CD4-positive, CD25-positive, alpha-beta regulatory T cell (primary cell): ENCODE results near the gene CLCA4. TPM values are rescaled to one million over a fixed set of nuclear protein-coding genes. Genes with fewer than 3 reads are reported as not detected.

Source experiments
- ATAC-seq, 2 donors: fragments of 150-1000 bp; cut with Tn5 transposase; one replicate each; pipeline ENCODE4 v1.10.0; 2021; ENCODE audit warnings: low read depth in 2 of 2, moderate number of reproducible peaks in 2 of 2, moderate library complexity in 1 of 2
- DNase-seq, 3 donors: peaks; one replicate each; pipeline versions ENCODE4 v3.0.0 to v3.0.0-alpha.2; 2012 to 2022; ENCODE audit warnings: mixed read lengths in 1 of 3
- H3K27ac ChIP-seq: one replicate; pipeline ENCODE4 v1.7.0; 2013; ENCODE audit warnings: mild to moderate bottlenecking, low read length; ENCODE audit not compliant: insufficient read depth, poor library complexity, severe bottlenecking
- H3K27me3 ChIP-seq: one replicate; pipeline ENCODE4 v1.7.0; 2013; ENCODE audit warnings: low read length; ENCODE audit not compliant: control insufficient read depth, insufficient read depth
- H3K36me3 ChIP-seq: one replicate; pipeline ENCODE4 v1.7.0; 2013; ENCODE audit warnings: mild to moderate bottlenecking, low read length, moderate library complexity; ENCODE audit not compliant: control insufficient read depth, insufficient read depth
- H3K4me1 ChIP-seq: 2 replicates; pipeline ENCODE4 v1.7.0; 2013; ENCODE audit warnings: mild to moderate bottlenecking, low read length; ENCODE audit not compliant: insufficient read depth, control insufficient read depth, poor library complexity, severe bottlenecking
- H3K4me3 ChIP-seq: one replicate; pipeline ENCODE4 v1.7.0; 2013; ENCODE audit warnings: low read depth, mild to moderate bottlenecking, low read length, moderate library complexity
- H3K9me3 ChIP-seq, 2 experiments: 1 replicate in 1 of 2; 2 replicates in 1 of 2; pipeline ENCODE4 v1.7.0; 2013; ENCODE audit warnings: low read length in 2 of 2, mild to moderate bottlenecking in 1 of 2, moderate library complexity in 1 of 2; ENCODE audit not compliant: control insufficient read depth in 2 of 2
- H3K27ac Mint-ChIP-seq, 3 donors: one replicate each; pipeline ENCODE4 v1.8.0; 2020 to 2022; ENCODE audit warnings: mild to moderate bottlenecking in 3 of 3, mixed read lengths in 3 of 3, moderate library complexity in 2 of 3
- H3K27me3 Mint-ChIP-seq: one replicate; pipeline ENCODE4 v1.8.0; 2022; ENCODE audit warnings: mild to moderate bottlenecking, mixed read lengths
- H3K36me3 Mint-ChIP-seq: one replicate; pipeline ENCODE4 v1.8.0; 2020; ENCODE audit warnings: mixed read lengths
- H3K4me1 Mint-ChIP-seq, 4 donors: one replicate each; pipeline ENCODE4 v1.8.0; 2020 to 2022; ENCODE audit warnings: mixed read lengths in 4 of 4, mild to moderate bottlenecking in 1 of 4
- H3K4me3 Mint-ChIP-seq, 4 donors: one replicate each; pipeline ENCODE4 v1.8.0; 2020 to 2022; ENCODE audit warnings: mild to moderate bottlenecking in 4 of 4, mixed read lengths in 4 of 4, moderate library complexity in 3 of 4
- H3K9me3 Mint-ChIP-seq, 7 donors: one replicate each; pipeline ENCODE4 v1.8.0; 2020 to 2022; ENCODE audit warnings: mixed read lengths in 7 of 7, mild to moderate bottlenecking in 3 of 7, moderate library complexity in 2 of 7
- polyA plus RNA-seq, 4 donors: library from polyadenylated mRNA; unstranded; fragments of 300-500 nt; fragmentation: Illumina TruSeq; gene quantifications; one replicate each; pipeline ENCODE4 v1.2.3, GENCODE V29; 2021
- total RNA-seq: library from RNA; stranded (reverse); gene quantifications from one replicate; pipeline ENCODE4 v1.2.3, GENCODE V29; 2022

CLCA4 gene
- total and polyA plus RNA-seq, 5 donors from 2014 or later = not detected

DNA sequence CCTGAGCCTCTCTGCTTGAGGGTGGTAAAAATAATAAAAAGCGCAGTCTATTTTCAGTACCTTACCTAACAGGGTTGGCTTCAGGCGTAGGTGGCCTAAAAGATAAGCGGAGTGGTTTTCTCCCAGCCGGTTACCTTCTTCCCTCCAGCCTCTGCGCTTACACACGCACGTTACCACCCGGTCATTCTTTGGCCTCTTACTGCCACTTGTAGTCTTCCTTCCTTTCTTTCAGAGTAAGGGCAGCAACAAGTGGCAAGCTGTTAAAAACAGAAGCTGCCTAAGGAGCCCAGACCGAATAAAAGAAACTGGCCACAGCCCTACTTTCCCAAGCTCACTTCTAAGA is 42.8 kb upstream of the CLCA4 start:
- no peak overlapping the region for H3K27ac ChIP-seq
- no peaks in the 10 kb centered on the region for H3K36me3 ChIP-seq
- H3K4me3 Mint-ChIP-seq = peak overlapping the region in 2 of 4 donors; percentile 39 to 90
- H3K4me3 ChIP-seq = no peak overlapping the region
- H3K4me1 Mint-ChIP-seq = peaks cover 0 to 19% (median 3%) of the 10 kb centered on the region in 4 donors
- no peak for ATAC-seq
- H3K4me1 ChIP-seq = no peaks in the 10 kb centered on the region
- peaks cover 0 to 3% (median 0%) of the 10 kb centered on the region in 7 donors for H3K9me3 Mint-ChIP-seq
- no peaks in the 10 kb centered on the region for H3K9me3 ChIP-seq
- no peak overlapping the region for H3K27ac Mint-ChIP-seq
- DNase-seq = no peak
- peaks cover 23% of the 10 kb centered on the region for H3K27me3 Mint-ChIP-seq
- H3K36me3 Mint-ChIP-seq = no peaks in the 10 kb centered on the region
- H3K27me3 ChIP-seq = peaks cover 4% of the 10 kb centered on the region

DNA sequence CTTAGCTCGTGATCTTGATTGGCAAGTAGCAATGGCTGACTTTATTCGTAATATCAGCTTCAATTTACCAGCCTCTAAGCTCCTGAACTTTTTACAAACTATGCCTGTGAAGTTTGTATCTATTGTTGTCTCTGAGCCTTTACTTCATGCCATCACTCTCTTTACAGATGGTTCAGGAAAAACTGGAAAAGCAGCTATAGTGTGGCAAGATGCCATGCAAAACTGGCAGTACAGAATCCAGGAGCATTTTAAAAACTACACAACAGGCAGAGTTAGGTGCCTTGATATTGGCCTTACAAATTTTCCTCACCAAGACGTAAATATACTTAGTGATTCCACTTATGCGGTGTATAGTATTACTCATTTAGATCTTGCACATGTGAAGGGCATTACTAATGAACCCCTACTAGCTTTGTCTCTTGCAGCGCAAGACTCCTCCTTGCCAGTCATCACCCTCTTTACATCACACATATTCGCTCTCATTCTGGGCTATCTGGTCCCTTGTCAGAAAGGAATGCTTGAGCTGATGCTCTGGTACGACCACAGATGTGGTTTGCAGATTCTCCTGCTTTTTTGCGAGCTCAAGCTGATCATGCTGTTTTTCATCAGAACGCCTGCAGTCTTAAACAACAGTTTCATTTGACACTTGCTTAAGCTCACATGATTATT is 41.8 kb upstream of the CLCA4 start:
- DNase-seq = no peak
- no peak overlapping the region for H3K27ac ChIP-seq
- H3K9me3 ChIP-seq = no peaks in the 10 kb centered on the region
- no peaks in the 10 kb centered on the region for H3K4me1 ChIP-seq
- no peaks in the 10 kb centered on the region for H3K36me3 Mint-ChIP-seq
- H3K27me3 Mint-ChIP-seq = peaks cover 23% of the 10 kb centered on the region
- H3K27me3 ChIP-seq = peaks cover 4% of the 10 kb centered on the region
- no peak overlapping the region for H3K27ac Mint-ChIP-seq
- no peaks in the 10 kb centered on the region for H3K36me3 ChIP-seq
- H3K4me1 Mint-ChIP-seq = peaks cover 0 to 19% (median 1%) of the 10 kb centered on the region in 4 donors
- H3K4me3 Mint-ChIP-seq = peak overlapping the region in 1 of 4 donors; percentile 44
- no peak for ATAC-seq
- H3K4me3 ChIP-seq = no peak overlapping the region
- H3K9me3 Mint-ChIP-seq = peaks cover 0 to 3% (median 0%) of the 10 kb centered on the region in 7 donors

DNA sequence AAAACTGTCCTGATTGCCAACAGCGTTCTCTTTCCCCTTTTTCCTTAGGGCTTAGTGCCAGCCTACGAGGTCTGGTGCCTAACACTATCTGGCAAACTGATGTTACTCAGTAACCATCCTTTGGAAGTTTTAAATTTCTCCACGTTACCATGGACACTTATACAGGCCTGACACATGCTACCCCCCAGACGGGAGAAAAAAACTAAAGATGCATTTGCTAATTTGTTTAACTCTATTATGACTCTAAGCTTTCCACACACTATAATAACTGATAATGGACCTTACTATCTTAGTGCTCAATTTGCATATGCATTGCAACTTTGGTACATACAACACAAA is 41.3 kb upstream of the CLCA4 start:
- Mint-ChIP-seq H3K9me3 (peaks cover 0 to 3% (median 0%) of the 10 kb centered on the region in 7 donors), H3K4me1 (peaks cover 0 to 19% (median 0%) of the 10 kb centered on the region in 4 donors), H3K4me3 (no peak overlapping the region), H3K36me3 (no peaks in the 10 kb centered on the region), H3K27ac (no peak overlapping the region), H3K27me3 (peaks cover 23% of the 10 kb centered on the region)
- H3K27ac ChIP-seq = no peak overlapping the region
- H3K9me3 ChIP-seq = no peaks in the 10 kb centered on the region
- no peak overlapping the region for H3K4me3 ChIP-seq
- no peaks in the 10 kb centered on the region for H3K36me3 ChIP-seq
- H3K4me1 ChIP-seq = no peaks in the 10 kb centered on the region
- H3K27me3 ChIP-seq = peaks cover 4% of the 10 kb centered on the region
- DNase-seq = no peak
- ATAC-seq = no peak

DNA sequence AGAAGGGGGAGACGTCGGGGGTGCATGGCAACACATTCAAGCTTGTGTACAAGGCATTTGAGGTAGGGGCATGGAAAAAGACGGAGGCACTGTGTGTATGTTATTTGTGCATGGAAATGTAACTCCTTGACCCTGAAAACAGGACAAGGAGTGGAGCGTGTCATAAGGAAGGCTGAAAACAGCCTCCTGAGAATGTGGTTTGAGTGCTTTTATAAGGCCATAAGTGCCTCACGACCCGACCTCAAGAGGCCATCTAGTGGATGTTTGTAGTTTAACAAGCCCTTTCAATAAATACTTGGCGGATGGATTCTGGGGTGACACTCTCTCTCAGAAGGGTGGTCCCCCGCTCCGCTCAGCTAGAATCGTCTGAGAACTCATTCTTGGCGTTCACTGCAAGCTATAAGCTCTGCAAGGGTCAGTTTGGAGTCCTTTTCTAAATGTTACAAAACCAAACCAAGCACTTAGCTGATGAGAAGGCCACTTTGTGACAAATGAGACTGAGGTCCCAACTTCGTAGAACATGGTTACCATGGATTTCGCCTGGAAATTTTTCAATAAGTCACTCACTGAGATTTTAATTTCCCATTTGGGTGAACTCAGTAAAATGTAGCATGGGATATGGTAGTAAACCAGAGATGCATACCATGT is 38.8 kb upstream of the CLCA4 start:
- Histone ChIP-seq H3K36me3 (no peaks in the 10 kb centered on the region), H3K4me1 (no peaks in the 10 kb centered on the region), H3K4me3 (no peak overlapping the region), H3K9me3 (no peaks in the 10 kb centered on the region), H3K27ac (no peak overlapping the region), H3K27me3 (peaks cover 4% of the 10 kb centered on the region)
- ATAC-seq (no peak), DNase-seq (peak in 2 of 3 donors; percentile 13 to 26)
- Mint-ChIP-seq H3K36me3 (no peaks in the 10 kb centered on the region), H3K27ac (no peak overlapping the region), H3K27me3 (peaks cover 16% of the 10 kb centered on the region), H3K4me3 (no peak overlapping the region), H3K4me1 (peaks cover 0 to 9% (median 0%) of the 10 kb centered on the region in 4 donors), H3K9me3 (peaks cover 0 to 3% (median 0%) of the 10 kb centered on the region in 7 donors)

DNA sequence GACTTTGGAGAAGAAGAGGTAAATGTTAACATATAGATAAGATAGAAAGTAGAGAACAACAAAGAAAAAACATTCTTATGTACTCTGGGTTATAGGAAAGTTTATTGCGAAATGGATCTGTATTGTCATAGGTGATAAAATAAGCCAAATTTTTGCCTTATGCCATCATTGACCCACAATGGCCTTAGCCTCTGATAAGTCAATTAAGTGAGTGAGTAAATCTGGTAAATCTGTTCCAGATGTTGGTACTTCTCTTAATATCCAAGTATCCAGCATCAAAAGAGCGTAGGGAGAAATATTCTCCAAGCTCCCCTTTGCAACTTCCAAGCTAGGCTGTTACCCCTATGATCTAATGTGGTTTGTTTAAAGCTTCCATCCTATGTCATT is 38.3 kb upstream of the CLCA4 start:
- peaks cover 16% of the 10 kb centered on the region for H3K27me3 Mint-ChIP-seq
- peaks cover 0 to 3% (median 0%) of the 10 kb centered on the region in 7 donors for H3K9me3 Mint-ChIP-seq
- ATAC-seq (no peak), DNase-seq (no peak)
- Histone ChIP-seq H3K4me1 (no peaks in the 10 kb centered on the region), H3K27me3 (peaks cover 4% of the 10 kb centered on the region), H3K36me3 (no peaks in the 10 kb centered on the region), H3K9me3 (no peaks in the 10 kb centered on the region), H3K27ac (no peak overlapping the region), H3K4me3 (no peak overlapping the region)
- H3K4me1 Mint-ChIP-seq = peaks cover 0 to 6% (median 0%) of the 10 kb centered on the region in 4 donors
- H3K36me3 Mint-ChIP-seq = no peaks in the 10 kb centered on the region
- H3K27ac Mint-ChIP-seq = no peak overlapping the region
- H3K4me3 Mint-ChIP-seq = no peak overlapping the region

DNA sequence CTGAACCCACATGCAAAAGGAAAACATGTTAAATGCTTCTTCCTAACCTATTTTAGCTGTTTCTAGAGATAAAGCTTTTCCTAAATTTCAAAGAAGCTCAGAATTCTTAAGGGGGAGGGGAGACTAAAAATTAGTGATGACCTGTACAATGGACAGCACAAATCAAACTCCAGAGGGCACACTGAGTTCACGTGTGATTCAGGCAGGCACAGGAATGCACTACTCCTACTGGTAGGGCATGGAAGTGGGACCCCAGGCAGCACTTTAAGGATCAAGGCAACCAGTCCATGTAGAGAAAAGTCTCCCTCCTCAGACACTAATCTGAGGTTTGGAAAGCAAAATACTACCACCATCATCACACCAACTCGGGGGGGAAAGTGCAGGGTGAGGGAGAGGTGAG is 31.3 kb upstream of the CLCA4 start:
- ATAC-seq (peak in 1 of 2 donors; percentile 39), DNase-seq (no peak)
- Mint-ChIP-seq H3K27ac (no peak overlapping the region), H3K4me1 (no peaks in the 10 kb centered on the region), H3K27me3 (no peaks in the 10 kb centered on the region), H3K9me3 (no peaks in the 10 kb centered on the region), H3K4me3 (no peak overlapping the region), H3K36me3 (no peaks in the 10 kb centered on the region)
- Histone ChIP-seq H3K4me1 (no peaks in the 10 kb centered on the region), H3K4me3 (no peak overlapping the region), H3K36me3 (no peaks in the 10 kb centered on the region), H3K27ac (no peak overlapping the region), H3K9me3 (no peaks in the 10 kb centered on the region), H3K27me3 (peaks cover 2% of the 10 kb centered on the region)

DNA sequence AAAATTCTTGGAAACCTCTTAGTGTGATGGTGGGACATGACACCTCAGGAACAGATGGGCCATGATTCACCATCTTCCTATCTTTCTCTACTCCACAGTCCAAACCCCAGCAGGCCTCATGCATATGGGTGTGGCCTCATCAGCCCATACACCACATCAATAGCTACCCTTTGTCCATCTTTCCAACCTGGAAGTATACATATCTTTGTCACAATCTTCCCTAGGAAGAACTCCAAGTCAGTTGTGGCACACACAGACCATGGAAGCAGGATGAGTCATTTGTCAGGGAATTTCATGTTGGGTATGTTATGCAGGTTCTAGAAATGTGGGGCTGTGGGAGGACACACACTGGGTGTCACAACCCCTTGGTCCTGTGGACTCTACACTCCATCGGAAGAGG is 30.5 kb upstream of the CLCA4 start:
- no peaks in the 10 kb centered on the region for H3K36me3 Mint-ChIP-seq
- Histone ChIP-seq H3K9me3 (no peaks in the 10 kb centered on the region), H3K27ac (no peak overlapping the region), H3K4me3 (no peak overlapping the region), H3K36me3 (no peaks in the 10 kb centered on the region), H3K4me1 (no peaks in the 10 kb centered on the region), H3K27me3 (peaks cover 2% of the 10 kb centered on the region)
- H3K4me1 Mint-ChIP-seq = no peaks in the 10 kb centered on the region
- DNase-seq (no peak), ATAC-seq (no peak)
- H3K27me3 Mint-ChIP-seq = no peaks in the 10 kb centered on the region
- no peak overlapping the region for H3K4me3 Mint-ChIP-seq
- no peak overlapping the region for H3K27ac Mint-ChIP-seq
- no peaks in the 10 kb centered on the region for H3K9me3 Mint-ChIP-seq

DNA sequence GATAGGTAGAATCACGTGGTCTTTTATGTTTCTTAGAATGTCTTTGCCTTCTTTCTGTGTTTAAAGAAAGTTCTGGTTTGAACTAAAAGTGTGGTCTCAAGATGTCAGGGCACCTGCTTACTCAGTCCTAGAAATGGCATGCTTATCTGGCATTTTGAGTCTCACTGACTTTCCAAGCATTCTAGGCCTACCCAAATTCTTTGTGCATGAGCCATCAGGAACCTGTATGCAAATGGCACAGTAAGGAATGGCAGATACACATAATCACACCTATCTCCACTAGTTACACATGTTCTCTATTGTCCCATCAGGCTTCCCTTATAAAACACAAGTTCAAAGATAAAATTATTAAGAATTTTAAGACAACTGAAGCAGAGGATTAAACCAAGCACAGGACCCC is 29.5 kb upstream of the CLCA4 start:
- H3K27ac ChIP-seq = no peak overlapping the region
- no peaks in the 10 kb centered on the region for H3K36me3 ChIP-seq
- no peak overlapping the region for H3K4me3 ChIP-seq
- no peaks in the 10 kb centered on the region for H3K9me3 ChIP-seq
- H3K9me3 Mint-ChIP-seq = no peaks in the 10 kb centered on the region
- H3K4me1 ChIP-seq = no peaks in the 10 kb centered on the region
- H3K27ac Mint-ChIP-seq = no peak overlapping the region
- H3K27me3 Mint-ChIP-seq = no peaks in the 10 kb centered on the region
- H3K27me3 ChIP-seq = peaks cover 2% of the 10 kb centered on the region
- no peak for ATAC-seq
- no peaks in the 10 kb centered on the region for H3K36me3 Mint-ChIP-seq
- H3K4me1 Mint-ChIP-seq = no peaks in the 10 kb centered on the region
- no peak overlapping the region for H3K4me3 Mint-ChIP-seq
- DNase-seq = no peak
